Natural killer cell treated with Interleukin-12 subunit alpha and Interleukin-12 subunit beta and Interleukin-15 and Interleukin-18, amount 100 ng/mL, for 72 hours (primary cell): ENCODE data around the gene CRK. TPM values are rescaled to one million over a fixed set of nuclear protein-coding genes. Genes with fewer than 3 reads are reported as not detected.

Experiments
- ATAC-seq, 2 donors: fragments of 150-1000 bp; cut with Tn5 transposase in 1 of 2; sonication (Bioruptor Pico), chemical (Tn5 transposase) in 1 of 2; 2 replicates each; pipeline ENCODE4 v1.10.0; 2021
- DNase-seq: peaks from one replicate; pipeline ENCODE4 v3.0.0; 2022; ENCODE audit warnings: low spot score
- H3K27ac Mint-ChIP-seq, 2 donors: 1 replicate in 1 of 2; 2 replicates in 1 of 2; pipeline ENCODE4 v1.8.0; 2022; ENCODE audit warnings: mixed read lengths in 2 of 2, mild to moderate bottlenecking in 1 of 2, moderate library complexity in 1 of 2
- H3K27me3 Mint-ChIP-seq, 2 donors: 1 replicate in 1 of 2; 2 replicates in 1 of 2; pipeline ENCODE4 v1.8.0; 2022; ENCODE audit warnings: mixed read lengths in 2 of 2
- H3K36me3 Mint-ChIP-seq: one replicate; pipeline ENCODE4 v1.8.0; 2022; ENCODE audit warnings: mixed read lengths
- H3K4me1 Mint-ChIP-seq, 2 donors: 1 replicate in 1 of 2; 2 replicates in 1 of 2; pipeline ENCODE4 v1.8.0; 2022; ENCODE audit warnings: low read depth in 2 of 2, mixed read lengths in 2 of 2, mild to moderate bottlenecking in 1 of 2
- H3K4me3 Mint-ChIP-seq: one replicate; pipeline ENCODE4 v1.8.0; 2022; ENCODE audit warnings: mixed read lengths
- H3K9me3 Mint-ChIP-seq: 2 replicates; pipeline ENCODE4 v1.8.0; 2022; ENCODE audit warnings: mixed read lengths
- total RNA-seq, 2 donors: library from RNA; stranded (reverse); gene quantifications; one replicate each; pipeline ENCODE4 v1.2.3, GENCODE V29; 2022

The CRK gene
- total RNA-seq, 2 donors from 2014 or later, result 18.1 to 36.4 TPM

DNA sequence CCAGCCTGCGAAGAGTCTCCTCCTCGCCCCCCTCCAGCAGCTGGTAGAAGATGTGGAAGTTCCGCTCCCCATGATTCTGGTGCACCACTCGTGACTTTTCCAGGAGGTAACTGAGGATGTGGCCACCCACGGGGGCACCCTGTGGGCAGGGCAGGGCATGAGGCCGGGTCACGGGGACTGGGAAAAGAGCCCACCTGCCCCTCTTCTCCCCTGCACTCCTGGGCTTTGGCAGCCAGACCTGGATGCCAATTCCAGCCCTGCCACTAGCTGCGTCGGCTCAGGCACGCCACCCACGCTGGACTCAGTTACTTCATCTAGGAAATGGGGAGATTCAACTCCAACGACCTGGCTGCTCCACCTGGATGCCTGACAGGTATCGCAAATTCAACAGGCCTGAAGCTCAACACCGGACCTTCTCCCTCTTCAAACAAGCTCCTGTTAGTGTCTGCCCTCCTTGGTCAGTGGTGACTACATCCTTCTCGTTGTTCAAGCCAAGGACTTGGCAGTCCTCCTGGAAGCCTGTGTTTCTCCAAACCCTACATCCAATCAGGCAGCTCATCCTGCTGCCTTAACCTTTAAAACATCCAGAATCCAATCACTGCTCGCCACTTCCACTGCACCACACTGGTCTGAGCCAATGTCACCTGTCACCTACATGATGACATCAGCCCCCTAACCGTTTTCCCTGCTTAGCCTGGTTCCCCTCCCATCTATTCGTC is 24.9 kb upstream of the CRK start:
- DNase-seq (no peak), ATAC-seq (no peak)
- Mint-ChIP-seq H3K4me1 (no peaks in the 10 kb centered on the region), H3K27me3 (peaks cover 0 to 24% of the 10 kb centered on the region in 2 donors), H3K9me3 (no peaks in the 10 kb centered on the region), H3K36me3 (no peaks in the 10 kb centered on the region), H3K4me3 (no peak overlapping the region), H3K27ac (no peak overlapping the region)

DNA sequence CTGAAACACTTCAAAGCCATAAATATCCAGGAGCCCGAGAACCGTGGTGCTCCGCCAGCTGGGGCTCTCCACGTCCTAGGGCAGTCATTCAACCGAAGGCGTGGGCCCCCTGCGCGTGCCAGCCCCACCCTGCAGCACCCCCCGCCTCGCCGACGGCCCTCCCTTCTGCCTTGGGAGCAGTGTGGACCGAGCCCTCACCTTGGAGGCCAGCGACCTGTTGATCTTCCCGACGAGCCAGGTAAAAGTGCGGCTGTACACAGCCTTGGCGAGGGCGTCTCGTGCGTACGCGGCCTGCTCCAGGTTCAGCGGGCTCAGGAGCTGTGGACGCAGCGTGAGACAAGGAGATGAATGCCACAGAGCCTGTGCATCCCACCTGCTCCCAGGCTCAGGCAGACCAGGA is 22.4 kb upstream of the CRK start:
- Mint-ChIP-seq H3K27ac (no peak overlapping the region), H3K4me1 (no peaks in the 10 kb centered on the region), H3K9me3 (no peaks in the 10 kb centered on the region), H3K27me3 (peaks cover 0 to 29% of the 10 kb centered on the region in 2 donors), H3K36me3 (no peaks in the 10 kb centered on the region), H3K4me3 (no peak overlapping the region)
- ATAC-seq, result peak in 1 of 2 donors; percentile 3
- no peak for DNase-seq

DNA sequence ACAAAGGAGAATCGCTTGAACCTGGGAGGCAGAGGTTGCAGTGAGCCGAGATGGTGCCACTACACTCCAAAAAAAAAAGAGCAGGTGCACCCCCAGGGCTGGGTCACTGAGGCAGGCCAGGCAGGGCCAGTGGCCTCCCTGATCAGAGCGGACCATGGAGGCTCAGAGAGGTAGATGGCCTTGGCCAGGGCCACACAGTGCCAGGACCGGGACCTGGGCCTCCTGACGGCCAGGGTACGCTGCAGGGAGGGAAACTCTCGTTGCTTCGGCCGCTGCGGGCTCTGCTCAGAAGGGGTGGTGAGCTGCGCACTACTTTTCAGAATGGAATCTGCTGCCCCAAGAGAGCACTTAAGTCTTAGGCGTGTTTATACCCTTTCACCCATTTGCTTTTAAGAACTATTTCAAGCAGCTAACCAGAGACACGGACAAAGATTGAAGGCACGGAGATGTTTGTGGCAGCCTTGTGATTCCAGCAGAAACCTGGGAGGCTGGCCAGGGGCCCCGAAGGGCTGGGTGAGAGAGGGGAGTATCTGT is 19.4 kb upstream of the CRK start:
- H3K4me3 Mint-ChIP-seq, result no peak overlapping the region
- H3K4me1 Mint-ChIP-seq, result no peaks in the 10 kb centered on the region
- no peak for DNase-seq
- no peak for ATAC-seq
- H3K27me3 Mint-ChIP-seq, result peaks cover 0 to 24% of the 10 kb centered on the region in 2 donors
- no peaks in the 10 kb centered on the region for H3K36me3 Mint-ChIP-seq
- H3K27ac Mint-ChIP-seq, result no peak overlapping the region
- no peaks in the 10 kb centered on the region for H3K9me3 Mint-ChIP-seq

GRCh38 chr17:1474402-1475189 is 18.6 kb upstream of the CRK start:
- Mint-ChIP-seq H3K4me1 (no peaks in the 10 kb centered on the region), H3K9me3 (no peaks in the 10 kb centered on the region), H3K27me3 (peaks cover 0 to 27% of the 10 kb centered on the region in 2 donors), H3K4me3 (no peak overlapping the region), H3K36me3 (no peaks in the 10 kb centered on the region), H3K27ac (no peak overlapping the region)
- ATAC-seq, result no peak
- no peak for DNase-seq

- H3K4me3 Mint-ChIP-seq, result no peak overlapping the region
- no peaks in the 10 kb centered on the region for H3K4me1 Mint-ChIP-seq
- no peaks in the 10 kb centered on the region for H3K9me3 Mint-ChIP-seq
- peaks cover 6% of the 10 kb centered on the region for H3K36me3 Mint-ChIP-seq
- no peak overlapping the region for H3K27ac Mint-ChIP-seq
- peaks cover 0 to 35% of the 10 kb centered on the region in 2 donors for H3K27me3 Mint-ChIP-seq
- no peak for ATAC-seq
- no peak for DNase-seq
These were observed 17.8 kb upstream of the CRK start for GRCh38 chr17:1473841-1474240.

DNA sequence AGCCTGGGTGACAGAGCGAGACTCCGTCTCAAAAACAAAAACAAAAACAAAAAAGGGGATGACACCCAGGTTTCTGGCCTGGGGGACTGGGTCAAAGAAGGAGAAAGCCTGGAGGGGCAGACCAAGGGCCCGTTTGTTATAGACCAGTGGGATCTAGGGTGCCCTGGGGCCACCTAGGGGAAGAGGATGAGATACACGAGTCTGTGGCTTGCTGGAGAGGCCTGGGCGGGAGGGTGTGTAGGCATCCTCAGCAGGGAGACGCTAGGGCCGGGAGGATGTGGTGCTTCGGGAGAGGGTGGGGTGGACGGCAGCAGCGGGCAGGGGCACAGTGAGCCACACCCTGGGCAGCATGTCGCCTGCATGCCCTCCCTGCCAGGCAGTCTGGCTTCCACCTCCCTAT is 17.1 kb upstream of the CRK start:
- no peak overlapping the region for H3K27ac Mint-ChIP-seq
- DNase-seq (no peak), ATAC-seq (no peak)
- H3K4me1 Mint-ChIP-seq, result no peaks in the 10 kb centered on the region
- no peaks in the 10 kb centered on the region for H3K9me3 Mint-ChIP-seq
- peaks cover 8% of the 10 kb centered on the region for H3K36me3 Mint-ChIP-seq
- peaks cover 0 to 38% of the 10 kb centered on the region in 2 donors for H3K27me3 Mint-ChIP-seq
- H3K4me3 Mint-ChIP-seq, result no peak overlapping the region

DNA sequence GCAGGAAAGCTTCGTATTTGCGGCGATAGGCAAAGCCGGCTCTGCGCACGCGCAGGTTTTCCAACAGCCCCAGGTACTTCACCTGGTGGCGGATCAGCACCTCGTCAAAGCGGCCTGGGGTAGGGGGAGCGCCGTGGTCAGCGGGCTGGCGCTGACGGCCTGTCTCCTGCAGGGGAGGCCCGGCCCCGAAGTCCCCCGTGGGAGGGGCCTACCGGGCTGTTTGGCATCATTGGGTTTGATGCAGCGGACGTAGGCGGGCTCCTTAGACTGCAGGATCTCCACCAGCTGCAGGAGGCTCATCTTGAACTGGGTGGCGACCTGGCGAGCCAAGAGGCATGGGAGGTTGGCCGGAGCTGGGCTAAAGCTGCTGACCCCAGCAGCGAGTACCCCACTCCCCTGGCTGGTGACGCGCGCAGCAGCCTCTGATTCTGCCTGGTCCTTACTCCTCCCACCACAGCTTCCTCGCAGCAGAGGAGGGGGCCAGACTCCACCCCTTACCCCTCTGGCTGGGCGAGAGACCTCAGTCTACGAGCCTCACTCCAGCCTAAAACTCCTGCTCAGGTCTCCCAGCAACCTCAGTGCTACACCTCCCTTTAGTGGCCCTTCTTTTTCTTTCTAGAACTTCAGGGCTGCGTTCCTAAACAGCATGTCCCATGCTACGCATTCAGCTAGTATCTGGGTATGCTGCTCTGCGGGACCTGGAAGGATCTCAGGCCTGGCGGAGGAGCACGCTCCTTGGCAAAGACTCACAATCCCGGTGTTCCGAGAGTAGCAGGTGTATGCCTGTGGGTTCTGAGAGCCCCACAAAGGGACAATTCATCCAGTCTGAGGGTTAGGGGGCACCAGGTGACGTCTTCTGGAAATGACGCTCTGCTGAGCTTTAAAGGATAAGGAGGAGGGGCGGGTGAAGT is 16.1 kb upstream of the CRK start:
- DNase-seq (no peak), ATAC-seq (peak in 1 of 2 donors; percentile 3)
- H3K27ac Mint-ChIP-seq, result no peak overlapping the region
- H3K36me3 Mint-ChIP-seq, result peaks cover 8% of the 10 kb centered on the region
- no peaks in the 10 kb centered on the region for H3K9me3 Mint-ChIP-seq
- H3K4me3 Mint-ChIP-seq, result no peak overlapping the region
- H3K27me3 Mint-ChIP-seq, result peaks cover 0 to 35% of the 10 kb centered on the region in 2 donors
- H3K4me1 Mint-ChIP-seq, result peaks cover 0 to 2% of the 10 kb centered on the region in 2 donors

DNA sequence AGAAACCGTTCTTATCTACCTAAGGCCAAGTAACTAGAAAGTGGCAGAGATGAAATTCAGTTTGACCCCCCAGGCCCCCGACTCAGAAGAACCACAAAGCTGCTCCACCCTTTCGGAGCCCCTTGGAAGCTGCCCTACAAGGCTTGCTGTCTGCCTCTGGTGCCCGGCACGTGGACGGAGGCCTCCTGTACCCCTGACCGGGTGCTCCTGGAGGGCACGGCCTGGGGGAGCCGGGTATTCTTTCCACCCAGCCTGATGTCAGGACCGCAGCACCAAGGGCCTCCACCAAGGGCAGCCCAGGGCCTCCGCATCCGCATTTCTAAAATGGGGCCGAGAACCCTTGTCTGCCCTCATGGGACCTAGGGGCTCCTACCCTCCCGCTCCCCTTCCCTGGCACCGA is 15.5 kb upstream of the CRK start:
- H3K4me1 Mint-ChIP-seq, result peaks cover 0 to 2% of the 10 kb centered on the region in 2 donors
- peaks cover 0 to 35% of the 10 kb centered on the region in 2 donors for H3K27me3 Mint-ChIP-seq
- H3K27ac Mint-ChIP-seq, result no peak overlapping the region
- H3K4me3 Mint-ChIP-seq, result no peak overlapping the region
- ATAC-seq (no peak), DNase-seq (no peak)
- peaks cover 8% of the 10 kb centered on the region for H3K36me3 Mint-ChIP-seq
- no peaks in the 10 kb centered on the region for H3K9me3 Mint-ChIP-seq

GRCh38 chr17:1470755-1471462 is 14.9 kb upstream of the CRK start:
- DNase-seq (no peak), ATAC-seq (no peak)
- no peaks in the 10 kb centered on the region for H3K9me3 Mint-ChIP-seq
- H3K36me3 Mint-ChIP-seq, result peaks cover 8% of the 10 kb centered on the region
- H3K4me1 Mint-ChIP-seq, result peaks cover 0 to 2% of the 10 kb centered on the region in 2 donors
- no peak overlapping the region for H3K27ac Mint-ChIP-seq
- no peak overlapping the region for H3K4me3 Mint-ChIP-seq
- H3K27me3 Mint-ChIP-seq, result peaks cover 0 to 35% of the 10 kb centered on the region in 2 donors

DNA sequence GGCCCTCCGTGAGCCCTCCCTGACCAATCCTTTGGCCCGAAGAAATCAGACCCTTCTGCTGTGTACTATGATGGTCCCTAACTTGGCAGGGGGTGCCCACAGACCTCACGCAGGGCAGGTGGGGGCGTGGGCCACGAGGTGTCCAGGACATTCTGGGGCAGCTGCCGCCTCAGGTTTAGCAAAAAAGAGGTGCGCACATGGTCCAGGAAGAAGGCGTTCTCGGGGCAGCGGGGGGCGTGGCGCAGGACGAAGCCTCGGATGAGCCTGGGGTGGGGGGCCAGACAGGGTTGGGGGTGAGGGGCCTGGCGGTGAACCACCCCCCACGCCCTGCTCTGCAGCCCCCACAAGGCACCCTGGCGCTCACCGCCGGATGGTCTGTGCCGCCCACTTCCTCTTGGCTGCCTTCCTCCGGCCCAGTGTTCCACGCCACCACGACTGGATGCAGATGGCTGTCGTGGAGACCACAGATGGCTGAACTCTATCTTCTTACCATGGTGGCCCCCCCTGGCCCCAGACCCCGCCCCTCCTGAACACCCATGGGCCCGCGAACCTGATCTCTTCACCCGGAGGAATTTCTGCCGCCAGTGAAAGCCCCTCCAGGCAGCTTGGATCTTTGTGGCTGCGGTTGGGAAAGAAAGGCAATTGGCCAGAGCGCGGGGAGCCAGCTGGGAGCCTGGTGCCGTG is 14.2 kb upstream of the CRK start:
- H3K4me3 Mint-ChIP-seq, result no peak overlapping the region
- ATAC-seq, result no peak
- no peak overlapping the region for H3K27ac Mint-ChIP-seq
- peaks cover 0 to 34% of the 10 kb centered on the region in 2 donors for H3K27me3 Mint-ChIP-seq
- no peaks in the 10 kb centered on the region for H3K9me3 Mint-ChIP-seq
- H3K4me1 Mint-ChIP-seq, result peaks cover 0 to 2% of the 10 kb centered on the region in 2 donors
- DNase-seq, result no peak
- peaks cover 8% of the 10 kb centered on the region for H3K36me3 Mint-ChIP-seq

DNA sequence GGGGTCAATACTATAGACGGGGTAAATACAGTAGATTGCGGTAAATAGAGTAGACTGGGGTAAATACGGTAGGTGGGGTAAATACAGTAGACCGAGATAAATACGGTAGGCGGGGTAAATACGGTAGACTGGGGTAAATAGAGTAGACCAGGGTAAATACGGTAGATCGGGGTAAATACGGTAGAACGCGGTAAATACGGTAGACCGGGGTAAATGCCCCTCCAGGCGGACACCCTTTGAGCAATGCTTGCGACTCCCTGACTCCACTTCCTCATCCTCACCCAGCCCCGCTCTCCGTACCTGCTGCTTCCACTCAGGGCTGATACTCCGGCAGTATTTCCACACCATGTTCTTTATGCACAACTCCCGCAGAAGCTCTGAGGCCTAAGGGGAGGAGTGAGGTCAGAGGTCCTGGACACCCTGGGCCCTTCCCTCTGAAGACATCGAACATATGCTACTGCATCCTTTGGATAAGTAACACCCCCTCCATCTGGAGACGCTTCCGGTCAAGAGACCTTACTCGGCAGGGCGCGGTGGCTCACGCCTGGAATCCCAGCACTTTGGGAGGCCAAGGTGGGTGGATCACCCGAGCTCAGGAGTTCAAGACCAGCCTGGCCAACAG is 13.3 kb upstream of the CRK start:
- no peaks in the 10 kb centered on the region for H3K9me3 Mint-ChIP-seq
- H3K27ac Mint-ChIP-seq, result no peak overlapping the region
- no peak for DNase-seq
- no peak overlapping the region for H3K4me3 Mint-ChIP-seq
- no peak for ATAC-seq
- peaks cover 0 to 2% of the 10 kb centered on the region in 2 donors for H3K4me1 Mint-ChIP-seq
- H3K36me3 Mint-ChIP-seq, result peaks cover 8% of the 10 kb centered on the region
- H3K27me3 Mint-ChIP-seq, result peaks cover 0 to 39% of the 10 kb centered on the region in 2 donors

GRCh38 chr17:1467898-1468492 is 12.0 kb upstream of the CRK start:
- no peak for ATAC-seq

More at GRCh38 chr17:1467898-1468492, 12.0 kb upstream of the CRK start:
- Mint-ChIP-seq H3K27ac (no peak overlapping the region), H3K4me1 (peaks cover 6 to 9% of the 10 kb centered on the region in 2 donors), H3K4me3 (no peak overlapping the region), H3K36me3 (peaks cover 8% of the 10 kb centered on the region), H3K27me3 (peaks cover 0 to 41% of the 10 kb centered on the region in 2 donors), H3K9me3 (no peaks in the 10 kb centered on the region)
- DNase-seq, result no peak
